ENCODE data around the gene GNG8.

GNG8 gene

DNA sequence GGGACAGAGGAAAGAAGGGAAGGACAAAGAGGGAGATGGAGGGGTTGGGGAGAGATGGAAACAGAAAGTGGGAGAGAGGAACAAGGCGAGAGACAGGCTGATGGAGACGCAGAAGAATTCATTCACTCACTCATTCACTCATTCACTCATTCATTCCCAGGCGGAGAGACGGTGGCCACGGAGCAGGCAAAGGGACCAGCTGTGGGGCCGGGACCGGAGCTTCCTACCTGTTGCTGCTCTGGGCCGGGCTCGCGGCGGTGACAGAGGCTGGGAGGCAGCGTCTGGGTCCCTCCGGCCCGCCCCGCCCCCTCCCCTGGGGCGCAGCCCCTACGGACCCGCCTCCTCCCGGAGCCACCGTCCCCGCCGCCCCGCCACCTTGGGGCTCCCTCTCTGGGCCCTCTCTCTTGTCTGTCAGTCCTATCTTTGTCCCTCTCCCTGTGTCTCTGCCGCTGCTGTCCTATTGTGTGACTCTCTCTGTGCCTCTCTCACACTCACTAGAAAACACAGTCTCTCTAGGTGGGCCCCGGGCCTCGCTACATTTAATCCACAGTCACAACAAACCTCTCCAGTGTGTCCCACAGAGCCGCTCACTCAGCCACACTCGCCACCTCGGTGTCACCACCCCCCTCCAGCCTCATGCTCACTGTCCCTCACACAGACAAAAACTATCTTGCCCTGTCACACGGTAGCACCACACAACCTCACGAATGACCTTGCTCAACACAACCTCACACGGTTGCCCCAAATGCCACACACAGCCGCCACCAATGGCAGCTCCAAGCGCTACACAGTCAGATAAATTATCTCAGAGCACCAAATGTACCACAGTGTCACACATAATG lies at the start of gene GNG8:
Gene GNG8 (minus strand): TSS at position 283 of the 842 bp plus-strand sequence. CDS start 1,520 bp downstream, outside the sequence.
- H3K4me3 ChIP-seq (ENCODE audit: low read depth, low read length), result no peak within 1 kb of the TSS

GRCh38 chr19:46685189-46685588 lies 49.2 kb upstream of the GNG8 start:
- no peak overlapping the region for H3K4me3 ChIP-seq (ENCODE audit: low read depth, low read length)
- TF ChIP-seq, protein P1, sequence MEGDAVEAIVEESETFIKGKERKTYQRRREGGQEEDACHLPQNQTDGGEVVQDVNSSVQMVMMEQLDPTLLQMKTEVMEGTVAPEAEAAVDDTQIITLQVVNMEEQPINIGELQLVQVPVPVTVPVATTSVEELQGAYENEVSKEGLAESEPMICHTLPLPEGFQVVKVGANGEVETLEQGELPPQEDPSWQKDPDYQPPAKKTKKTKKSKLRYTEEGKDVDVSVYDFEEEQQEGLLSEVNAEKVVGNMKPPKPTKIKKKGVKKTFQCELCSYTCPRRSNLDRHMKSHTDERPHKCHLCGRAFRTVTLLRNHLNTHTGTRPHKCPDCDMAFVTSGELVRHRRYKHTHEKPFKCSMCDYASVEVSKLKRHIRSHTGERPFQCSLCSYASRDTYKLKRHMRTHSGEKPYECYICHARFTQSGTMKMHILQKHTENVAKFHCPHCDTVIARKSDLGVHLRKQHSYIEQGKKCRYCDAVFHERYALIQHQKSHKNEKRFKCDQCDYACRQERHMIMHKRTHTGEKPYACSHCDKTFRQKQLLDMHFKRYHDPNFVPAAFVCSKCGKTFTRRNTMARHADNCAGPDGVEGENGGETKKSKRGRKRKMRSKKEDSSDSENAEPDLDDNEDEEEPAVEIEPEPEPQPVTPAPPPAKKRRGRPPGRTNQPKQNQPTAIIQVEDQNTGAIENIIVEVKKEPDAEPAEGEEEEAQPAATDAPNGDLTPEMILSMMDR (IDR thresholded peaks at IDR 0.05; ENCODE audit: borderline replicate concordance, insufficient read depth, low read depth, low read length), result no peak

More for the DNA sequence above, at the start of gene GNG8:
- TF ChIP-seq, protein P1 (IDR thresholded peaks at IDR 0.05; ENCODE audit: borderline replicate concordance, insufficient read depth, low read depth, low read length), result no peak

- TF ChIP-seq, protein P1 (IDR thresholded peaks at IDR 0.05; ENCODE audit: borderline replicate concordance, insufficient read depth, low read depth, low read length), result no peak
- no peak overlapping the region for H3K4me3 ChIP-seq (ENCODE audit: low read depth, low read length)
Measured at GRCh38 chr19:46678110-46678732, 42.2 kb upstream of the GNG8 start.

- TF ChIP-seq, protein P1 (IDR thresholded peaks at IDR 0.05; ENCODE audit: borderline replicate concordance, insufficient read depth, low read depth, low read length), result no peak
Measured at GRCh38 chr19:46674416-46675178, 38.6 kb upstream of the GNG8 start.

GRCh38 chr19:46670813-46671212 lies 34.8 kb upstream of the GNG8 start:
- TF ChIP-seq, protein P1 (IDR thresholded peaks at IDR 0.05; ENCODE audit: borderline replicate concordance, insufficient read depth, low read depth, low read length), result no peak
- no peak overlapping the region for H3K4me3 ChIP-seq (ENCODE audit: low read depth, low read length)

More at GRCh38 chr19:46674416-46675178, 38.6 kb upstream of the GNG8 start:
- H3K4me3 ChIP-seq (ENCODE audit: low read depth, low read length), result no peak overlapping the region

GRCh38 chr19:46668662-46669061 lies 32.7 kb upstream of the GNG8 start:
- TF ChIP-seq, protein P1 (IDR thresholded peaks at IDR 0.05; ENCODE audit: borderline replicate concordance, insufficient read depth, low read depth, low read length), result no peak
- no peak overlapping the region for H3K4me3 ChIP-seq (ENCODE audit: low read depth, low read length)
